A673 (cell line): ENCODE results near the gene GSTA1.
"Not testable (repeated sequence)": the region's sequence is repeated elsewhere in the genome, so short reads cannot be mapped to it uniquely, and the experiment has no call there.

Experiments
- CTCF ChIP-seq: fragments of 300-800, 200-600 bp; sonication (generic); conservative IDR thresholded peaks from 2 replicates; pipeline ENCODE4 v1.5.1; 2017; ENCODE audit warnings: low read depth, mild to moderate bottlenecking, antibody characterized with exemption, low read length, moderate library complexity, mixed read lengths
- EZH2 ChIP-seq: fragments of 200-600 bp; sonication (generic); IDR thresholded peaks from 2 replicates; pipeline ENCODE4 v1.6.1; 2017; ENCODE audit warnings: borderline replicate concordance, low read depth, mild to moderate bottlenecking, mixed read lengths, antibody characterized with exemption, low read length; ENCODE audit not compliant: poor library complexity, severe bottlenecking

- TF ChIP-seq CTCF, EZH2: not testable (repeated sequence)
These were observed 45.8 kb downstream of the GSTA1 start for GRCh38 chr6:52757651-52758338.
